Neural cell (in vitro differentiated cells): ENCODE results near the gene SLC17A9. TPM values are rescaled to one million over a fixed set of nuclear protein-coding genes. Genes with fewer than 3 reads are reported as not detected.

Experiments used
- H2AFZ ChIP-seq: fragments of 200-600, 300-800 bp; sonication (generic), shearing (Covaris generic); 2 replicates; pipeline ENCODE4 v1.6.0; 2014; ENCODE audit warnings: low read depth, mild to moderate bottlenecking, antibody characterized with exemption, low read length, moderate library complexity
- H3F3A ChIP-seq: fragments of 200-600 bp; shearing (Covaris generic); 2 replicates; pipeline ENCODE4 v1.6.1; 2016; ENCODE audit warnings: mild to moderate bottlenecking, moderate library complexity, mixed read lengths, antibody characterized with exemption, low read length; ENCODE audit not compliant: insufficient read depth, poor library complexity, severe bottlenecking
- H3K27ac ChIP-seq: fragments of 200-600, 300-800 bp; sonication (generic), shearing (Covaris generic); 2 replicates; pipeline ENCODE4 v1.5.1; 2014; ENCODE audit warnings: mild to moderate bottlenecking, low read length, moderate library complexity
- H3K27me3 ChIP-seq: fragments of 300-800, 200-600 bp; sonication (generic), shearing (Covaris generic); 2 replicates; pipeline ENCODE4 v1.6.0; 2014; ENCODE audit warnings: mild to moderate bottlenecking, low read depth, low read length, moderate library complexity; ENCODE audit not compliant: insufficient read depth
- H3K36me3 ChIP-seq: fragments of 300-800, 200-600 bp; sonication (generic), shearing (Covaris generic); 2 replicates; pipeline ENCODE4 v1.5.1; 2014; ENCODE audit warnings: mild to moderate bottlenecking, antibody characterized with exemption, low read length, moderate library complexity; ENCODE audit not compliant: insufficient read depth
- H3K4me2 ChIP-seq: fragments of 300-800, 200-600 bp; sonication (generic), shearing (Covaris generic); 2 replicates; pipeline ENCODE4 v1.6.0; 2014; ENCODE audit warnings: mild to moderate bottlenecking, low read length
- H3K4me3 ChIP-seq: fragments of 300-800, 200-600 bp; sonication (generic), shearing (Covaris generic); 2 replicates; pipeline ENCODE4 v1.5.1; 2014; ENCODE audit warnings: mild to moderate bottlenecking, low read length, moderate library complexity
- H3K79me2 ChIP-seq: fragments of 200-600 bp; shearing (Covaris generic); replicated peaks from 2 replicates; pipeline ENCODE4 v1.6.0; 2014; ENCODE audit warnings: mild to moderate bottlenecking, low read length, moderate library complexity; ENCODE audit not compliant: insufficient read depth
- H3K9ac ChIP-seq: fragments of 300-800, 200-600 bp; sonication (generic), shearing (Covaris generic); 2 replicates; pipeline ENCODE4 v1.6.1; 2016; ENCODE audit warnings: mild to moderate bottlenecking, low read length, mixed read lengths
- H3K9me2 ChIP-seq: fragments of 200-600 bp; shearing (Covaris generic); 2 replicates; pipeline ENCODE4 v1.6.1; 2016; ENCODE audit warnings: mild to moderate bottlenecking, low read length, mixed read lengths; ENCODE audit not compliant: insufficient read depth
- H3K9me3 ChIP-seq: fragments of 200-600, 300-800 bp; sonication (generic), shearing (Covaris generic); 2 replicates; pipeline ENCODE4 v1.6.1; 2016; ENCODE audit warnings: mild to moderate bottlenecking, mixed run types, low read length, moderate library complexity, mixed read lengths
- H4K20me1 ChIP-seq: fragments of 200-600 bp; shearing (Covaris generic); 2 replicates; pipeline ENCODE4 v1.6.1; 2016; ENCODE audit warnings: mild to moderate bottlenecking, mixed run types; ENCODE audit not compliant: insufficient read depth
- CTCF ChIP-seq: fragments of 450-650 bp; IDR thresholded peaks from 2 replicates; pipeline ENCODE4 v1.5.1; 2014; ENCODE audit warnings: antibody characterized with exemption, mild to moderate bottlenecking, moderate library complexity; ENCODE audit not compliant: poor library complexity, severe bottlenecking
- EP300 ChIP-seq: fragments of 450-650 bp; conservative IDR thresholded peaks from 2 replicates; pipeline ENCODE4 v1.6.1; 2014; ENCODE audit warnings: antibody characterized with exemption, mild to moderate bottlenecking, moderate library complexity; ENCODE audit not compliant: poor library complexity, severe bottlenecking
- EZH2 ChIP-seq: fragments of 200-600, 300-800 bp; shearing (Covaris generic), sonication (generic); IDR thresholded peaks from 2 replicates; pipeline ENCODE4 v1.6.1; 2014; ENCODE audit warnings: antibody characterized with exemption, low read length, borderline replicate concordance, mild to moderate bottlenecking; ENCODE audit not compliant: insufficient read depth, poor library complexity, severe bottlenecking
- MXI1 ChIP-seq: fragments of 450-650 bp; conservative IDR thresholded peaks from 2 replicates; pipeline ENCODE4 v1.6.1; 2014; ENCODE audit warnings: antibody characterized with exemption, mild to moderate bottlenecking; ENCODE audit not compliant: poor library complexity, severe bottlenecking
- POLR2AphosphoS5 ChIP-seq: IDR thresholded peaks from 2 replicates; pipeline ENCODE4 v1.6.1; 2012
- RAD21 ChIP-seq: fragments of 450-650 bp; conservative IDR thresholded peaks from 2 replicates; pipeline ENCODE4 v1.6.1; 2014; ENCODE audit warnings: antibody characterized with exemption, mild to moderate bottlenecking, moderate library complexity
- REST ChIP-seq: IDR thresholded peaks from 2 replicates; pipeline ENCODE4 v1.6.1; 2012; ENCODE audit warnings: borderline replicate concordance
- SMC3 ChIP-seq: fragments of 450-650 bp; conservative IDR thresholded peaks from 2 replicates; pipeline ENCODE4 v1.6.1; 2014; ENCODE audit warnings: antibody characterized with exemption, mild to moderate bottlenecking, moderate library complexity; ENCODE audit not compliant: poor library complexity
- TAF1 ChIP-seq: IDR thresholded peaks from 2 replicates; pipeline ENCODE4 v1.6.1; 2012; ENCODE audit warnings: low read depth
- polyA plus RNA-seq: library from polyadenylated mRNA; depleted of rRNA; stranded (reverse); fragments of >200 nt; gene quantifications from 2 replicates; pipeline ENCODE4 v1.2.3, GENCODE V29; 2014

The SLC17A9 gene
- polyA plus RNA-seq, 1 donor from 2014 or later, result not detected

GRCh38 chr20:62914436-62914835 lies 38.1 kb upstream of the SLC17A9 start:
- no peaks in the 10 kb centered on the region for H3K9me3 ChIP-seq
- H2AFZ ChIP-seq, result no peak overlapping the region
- H3K9me2 ChIP-seq, result no peaks in the 10 kb centered on the region
- no peak overlapping the region for H3K4me3 ChIP-seq
- H3F3A ChIP-seq, result no peaks in the 10 kb centered on the region
- H3K27me3 ChIP-seq, result no peaks in the 10 kb centered on the region
- TF ChIP-seq EP300, result no peak
- TF ChIP-seq EZH2, result no peak
- no peak for TF ChIP-seq SMC3
- no peak for TF ChIP-seq TAF1
- TF ChIP-seq REST, result no peak
- no peak for TF ChIP-seq POLR2AphosphoS5
- no peak for TF ChIP-seq RAD21
- TF ChIP-seq CTCF, result no peak
- TF ChIP-seq MXI1, result no peak
- H4K20me1 ChIP-seq, result peaks cover 41% of the 10 kb centered on the region
- H3K36me3 ChIP-seq, result no peaks in the 10 kb centered on the region
- H3K9ac ChIP-seq, result no peak overlapping the region
- no peak overlapping the region for H3K4me2 ChIP-seq
- peaks cover 79% of the 10 kb centered on the region for H3K79me2 ChIP-seq
- no peak overlapping the region for H3K27ac ChIP-seq

- Histone ChIP-seq H3K4me2 (no peak overlapping the region), H3K27ac (no peak overlapping the region), H3K4me3 (peak overlapping the region; percentile 30)
Observed at GRCh38 chr20:62914970-62915457, 37.5 kb upstream of the SLC17A9 start.

More at GRCh38 chr20:62914970-62915457, 37.5 kb upstream of the SLC17A9 start:
- H3K9ac ChIP-seq, result no peak overlapping the region
- H3K79me2 ChIP-seq, result peaks cover 84% of the 10 kb centered on the region
- H4K20me1 ChIP-seq, result peaks cover 44% of the 10 kb centered on the region
- H3K9me2 ChIP-seq, result no peaks in the 10 kb centered on the region
- no peaks in the 10 kb centered on the region for H3K9me3 ChIP-seq
- TF ChIP-seq EZH2 (no peak), MXI1 (no peak), POLR2AphosphoS5 (no peak), REST (no peak), RAD21 (no peak), CTCF (no peak), SMC3 (no peak), TAF1 (no peak), EP300 (no peak)
- H2AFZ ChIP-seq, result no peak overlapping the region
- H3K36me3 ChIP-seq, result no peaks in the 10 kb centered on the region
- no peaks in the 10 kb centered on the region for H3F3A ChIP-seq
- H3K27me3 ChIP-seq, result no peaks in the 10 kb centered on the region
